Osteoblast (primary cell): ENCODE data around the gene MPZ. TPM values are rescaled to one million over a fixed set of nuclear protein-coding genes. Genes with fewer than 3 reads are reported as not detected.

ENCODE experiments used
- DNase-seq: peaks from one replicate; pipeline ENCODE4 v3.0.0; 2011; ENCODE audit warnings: low spot score, mixed read lengths; ENCODE audit not compliant: insufficient read length; ENCODE audit errors: missing footprints
- H2AFZ ChIP-seq: 2 replicates; pipeline ENCODE4 v1.6.0; 2011; ENCODE audit warnings: mild to moderate bottlenecking, low read length
- H3K27ac ChIP-seq: 2 replicates; pipeline ENCODE4 v1.5.1; 2011; ENCODE audit warnings: mild to moderate bottlenecking, low read depth, low read length, moderate library complexity
- H3K27me3 ChIP-seq: 2 replicates; pipeline ENCODE4 v1.6.0; 2012; ENCODE audit warnings: mild to moderate bottlenecking, control low read depth, inconsistent platforms, low read length, moderate library complexity; ENCODE audit not compliant: insufficient read depth
- H3K36me3 ChIP-seq: 2 replicates; pipeline ENCODE4 v1.5.1; 2011; ENCODE audit warnings: mild to moderate bottlenecking, low read length, control low read depth, moderate library complexity; ENCODE audit not compliant: insufficient read depth
- H3K4me1 ChIP-seq: 2 replicates; pipeline ENCODE4 v1.5.1; 2011; ENCODE audit warnings: mild to moderate bottlenecking, low read length, control low read depth, moderate library complexity; ENCODE audit not compliant: insufficient read depth
- H3K4me2 ChIP-seq: 2 replicates; pipeline ENCODE4 v1.6.0; 2011; ENCODE audit warnings: mild to moderate bottlenecking, low read length; ENCODE audit not compliant: insufficient read depth
- H3K4me3 ChIP-seq: fragments of 200-600 bp; sonication (generic); 3 replicates; pipeline ENCODE4 v1.5.1; 2012; ENCODE audit warnings: mild to moderate bottlenecking, low read length, inconsistent platforms; ENCODE audit not compliant: insufficient read depth
- H3K79me2 ChIP-seq: 2 replicates; pipeline ENCODE4 v1.6.0; 2012; ENCODE audit warnings: mild to moderate bottlenecking, low read length, control low read depth, inconsistent platforms; ENCODE audit not compliant: insufficient read depth
- H3K9me3 ChIP-seq: 2 replicates; pipeline ENCODE4 v1.5.1; 2011; ENCODE audit warnings: low read depth, low read length, control low read depth
- H4K20me1 ChIP-seq: 2 replicates; pipeline ENCODE4 v1.6.0; 2012; ENCODE audit warnings: mild to moderate bottlenecking, low read length, control low read depth; ENCODE audit not compliant: insufficient read depth
- total RNA-seq: library from RNA; depleted of rRNA; stranded (reverse); fragments of >200 nt; gene quantifications from 2 replicates; pipeline ENCODE4 v1.2.3, GENCODE V29; 2012
- TF ChIP-seq, protein P1 (sequence below): IDR thresholded peaks from 2 replicates; pipeline ENCODE4 v1.5.1; 2011; ENCODE audit warnings: mild to moderate bottlenecking, low read depth, low read length, moderate library complexity; ENCODE audit errors: extremely low read depth

Gene MPZ
- total RNA-seq, 1 donor: 2.2 TPM

DNA sequence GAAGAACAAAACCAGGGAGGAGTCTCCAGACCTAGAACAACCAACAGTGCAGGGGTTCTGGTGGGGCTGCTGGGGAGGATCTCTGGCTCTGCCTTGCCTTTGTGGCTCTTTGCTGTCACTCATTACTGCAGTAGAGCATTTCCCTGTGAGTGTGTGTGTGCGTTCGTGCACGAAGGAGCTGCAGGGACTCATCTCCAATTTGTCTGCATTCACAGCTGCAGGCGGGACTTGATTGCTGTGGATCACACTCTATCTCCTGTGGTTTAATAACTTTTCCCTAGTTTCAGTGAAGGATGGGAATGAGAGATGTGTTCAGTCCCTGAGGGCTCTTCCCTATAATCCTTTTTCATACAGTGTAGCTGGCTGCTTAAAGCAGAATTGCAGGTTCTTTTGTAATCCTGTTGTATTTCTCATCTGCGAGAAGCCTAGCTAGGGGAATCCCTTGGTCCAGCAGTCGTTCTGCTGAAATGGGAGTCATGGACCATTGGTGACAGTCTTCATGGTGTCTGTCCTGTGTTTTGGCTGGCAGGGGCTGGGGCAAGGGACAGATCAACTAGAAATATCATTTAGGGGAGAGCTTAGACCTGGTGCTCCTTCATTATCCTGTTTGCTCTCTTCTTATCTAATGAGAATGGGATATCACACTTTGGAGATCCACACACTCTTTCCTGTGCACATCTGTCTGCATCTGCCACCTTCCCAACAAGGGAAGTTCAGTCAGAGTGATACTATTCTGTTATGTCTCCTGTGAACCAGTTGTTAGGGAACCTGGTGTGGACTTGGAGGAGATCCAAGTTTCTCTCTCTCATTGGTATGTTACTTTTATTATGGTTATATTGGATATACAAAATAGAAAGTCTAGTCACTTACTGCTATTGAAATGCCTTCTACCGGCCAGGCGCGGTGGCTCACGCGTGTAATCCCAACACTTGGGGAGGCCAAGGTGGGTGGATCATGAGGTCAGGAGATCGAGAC is 48.2 kb downstream of the MPZ start:
- Histone ChIP-seq H3K27me3 (peaks cover 41% of the 10 kb centered on the region), H3K36me3 (no peaks in the 10 kb centered on the region), H3K4me2 (no peak overlapping the region), H3K9me3 (no peaks in the 10 kb centered on the region), H3K27ac (no peak overlapping the region), H3K79me2 (no peaks in the 10 kb centered on the region), H4K20me1 (no peaks in the 10 kb centered on the region), H3K4me3 (no peak overlapping the region), H3K4me1 (peaks cover 12% of the 10 kb centered on the region), H2AFZ (no peak overlapping the region)
- no peak for DNase-seq
- TF ChIP-seq, protein P1, sequence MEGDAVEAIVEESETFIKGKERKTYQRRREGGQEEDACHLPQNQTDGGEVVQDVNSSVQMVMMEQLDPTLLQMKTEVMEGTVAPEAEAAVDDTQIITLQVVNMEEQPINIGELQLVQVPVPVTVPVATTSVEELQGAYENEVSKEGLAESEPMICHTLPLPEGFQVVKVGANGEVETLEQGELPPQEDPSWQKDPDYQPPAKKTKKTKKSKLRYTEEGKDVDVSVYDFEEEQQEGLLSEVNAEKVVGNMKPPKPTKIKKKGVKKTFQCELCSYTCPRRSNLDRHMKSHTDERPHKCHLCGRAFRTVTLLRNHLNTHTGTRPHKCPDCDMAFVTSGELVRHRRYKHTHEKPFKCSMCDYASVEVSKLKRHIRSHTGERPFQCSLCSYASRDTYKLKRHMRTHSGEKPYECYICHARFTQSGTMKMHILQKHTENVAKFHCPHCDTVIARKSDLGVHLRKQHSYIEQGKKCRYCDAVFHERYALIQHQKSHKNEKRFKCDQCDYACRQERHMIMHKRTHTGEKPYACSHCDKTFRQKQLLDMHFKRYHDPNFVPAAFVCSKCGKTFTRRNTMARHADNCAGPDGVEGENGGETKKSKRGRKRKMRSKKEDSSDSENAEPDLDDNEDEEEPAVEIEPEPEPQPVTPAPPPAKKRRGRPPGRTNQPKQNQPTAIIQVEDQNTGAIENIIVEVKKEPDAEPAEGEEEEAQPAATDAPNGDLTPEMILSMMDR: no peak

DNA sequence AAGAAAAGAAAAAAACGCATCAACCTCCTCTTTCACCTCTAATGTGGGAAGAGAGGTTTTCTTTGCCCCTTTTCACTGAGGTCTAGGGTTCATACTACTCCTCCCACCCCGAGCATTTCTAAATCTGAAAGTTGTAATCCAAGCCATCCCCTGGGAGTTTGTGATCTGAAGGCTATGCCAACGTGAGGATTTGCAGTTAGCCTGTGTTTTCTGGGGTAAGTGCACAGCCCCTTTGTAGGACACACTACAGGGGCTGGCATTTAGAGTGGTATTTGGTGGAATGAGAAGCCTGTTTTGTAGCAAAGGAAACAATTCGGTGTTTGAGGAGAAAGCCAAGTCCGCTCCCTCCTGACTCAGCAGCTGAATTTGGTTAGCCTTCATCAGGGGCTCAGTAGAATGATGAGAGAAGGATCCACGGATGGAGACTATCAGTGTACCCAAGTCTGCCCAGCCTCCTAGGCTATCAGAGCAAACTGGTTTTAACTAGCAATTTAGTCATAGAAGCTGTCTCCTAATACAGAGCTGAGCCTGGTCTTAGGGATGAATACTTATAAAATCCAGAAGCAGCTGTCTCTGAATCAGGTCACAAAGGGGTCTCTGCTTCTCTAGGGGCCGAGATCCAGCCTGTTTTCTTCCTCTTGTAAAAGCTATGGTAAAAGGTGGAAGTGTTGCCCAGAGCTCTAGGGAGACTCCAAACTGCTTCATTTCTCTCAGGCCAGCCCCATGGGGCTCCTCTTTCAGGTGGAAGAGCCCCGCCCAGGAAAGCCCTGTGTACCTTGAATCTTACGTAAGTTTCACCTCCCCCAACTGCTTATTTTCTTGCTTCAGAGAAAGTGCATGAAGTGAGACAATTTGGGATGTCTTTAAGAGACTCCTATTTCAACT is 49.1 kb downstream of the MPZ start:
- H2AFZ ChIP-seq: no peak overlapping the region
- H3K4me2 ChIP-seq: peak overlapping the region; percentile 7
- no peaks in the 10 kb centered on the region for H3K36me3 ChIP-seq
- H3K9me3 ChIP-seq: no peaks in the 10 kb centered on the region
- TF ChIP-seq, protein P1: no peak
- no peaks in the 10 kb centered on the region for H3K79me2 ChIP-seq
- no peak overlapping the region for H3K27ac ChIP-seq
- peaks cover 41% of the 10 kb centered on the region for H3K27me3 ChIP-seq
- H4K20me1 ChIP-seq: no peaks in the 10 kb centered on the region
- H3K4me3 ChIP-seq: no peak overlapping the region
- peaks cover 6% of the 10 kb centered on the region for H3K4me1 ChIP-seq
- no peak for DNase-seq

DNA sequence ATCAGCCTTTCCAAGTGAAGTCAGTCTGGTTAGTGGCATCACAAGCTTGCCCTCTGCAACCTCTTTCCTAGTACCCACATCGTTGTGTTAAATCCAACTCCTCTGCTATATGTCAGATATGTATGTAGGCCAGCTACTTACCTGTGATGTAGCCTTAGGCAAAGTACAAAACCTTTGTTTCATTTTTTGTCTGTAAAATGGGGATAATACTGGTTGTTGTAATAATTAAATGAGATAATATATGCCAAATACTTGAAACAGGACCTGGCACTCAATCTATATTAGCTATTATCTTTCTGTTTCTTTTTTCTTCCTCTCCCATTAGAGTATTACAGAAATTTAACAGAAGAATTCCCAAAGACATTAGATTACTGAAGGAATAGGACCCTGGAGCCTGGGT is 50.0 kb downstream of the MPZ start:
- Histone ChIP-seq H3K4me2 (no peak overlapping the region), H2AFZ (no peak overlapping the region), H3K27me3 (peaks cover 40% of the 10 kb centered on the region), H3K79me2 (no peaks in the 10 kb centered on the region), H3K36me3 (no peaks in the 10 kb centered on the region), H3K27ac (no peak overlapping the region), H3K9me3 (no peaks in the 10 kb centered on the region), H4K20me1 (no peaks in the 10 kb centered on the region), H3K4me1 (peaks cover 6% of the 10 kb centered on the region), H3K4me3 (no peak overlapping the region)
- DNase-seq: no peak
- TF ChIP-seq, protein P1: no peak
